Ishikawa (cell line): ENCODE results near the gene SPNS1.

Experiments used
- EP300 ChIP-seq: IDR thresholded peaks from 2 replicates; pipeline ENCODE4 v1.6.1; 2012; ENCODE audit warnings: borderline replicate concordance
- FOXM1 ChIP-seq: IDR thresholded peaks from 2 replicates; pipeline ENCODE4 v1.6.1; 2012; ENCODE audit warnings: low read depth, borderline replicate concordance
- MAX ChIP-seq: IDR thresholded peaks from 2 replicates; pipeline ENCODE4 v1.6.1; 2012
- RAD21 ChIP-seq: IDR thresholded peaks from 2 replicates; pipeline ENCODE4 v1.6.1; 2012; ENCODE audit warnings: low read depth
- TAF1 ChIP-seq: IDR thresholded peaks from 2 replicates; pipeline ENCODE4 v1.6.1; 2012; ENCODE audit warnings: low read depth, mild to moderate bottlenecking
- TEAD4 ChIP-seq: IDR thresholded peaks from 2 replicates; pipeline ENCODE4 v1.6.1; 2012
- YY1 ChIP-seq: IDR thresholded peaks from 2 replicates; pipeline ENCODE4 v1.6.1; 2012; ENCODE audit warnings: low read depth

- TF ChIP-seq YY1 (no peak), TEAD4 (no peak), TAF1 (no peak), FOXM1 (no peak), MAX (no peak), EP300 (no peak), RAD21 (no peak)
These were observed 11.9 kb downstream of the SPNS1 start for GRCh38 chr16:28986492-28986891.
